Brain microvascular endothelial cell (primary cell): ENCODE data around the gene ATP8A2.

ENCODE experiments used
- DNase-seq: peaks from one replicate; pipeline ENCODE4 v3.0.0-alpha.2; 2020
- H3K27ac ChIP-seq: fragments of 250-450 bp; sonication (Bioruptor Pico); 2 replicates; pipeline ENCODE4 v1.5.1; 2020; ENCODE audit warnings: mild to moderate bottlenecking, moderate library complexity
- H3K27me3 ChIP-seq: fragments of 250-450 bp; sonication (Bioruptor Pico); replicated peaks from 2 replicates; pipeline ENCODE4 v1.5.1; 2020; ENCODE audit warnings: mild to moderate bottlenecking
- H3K36me3 ChIP-seq: fragments of 250-450 bp; sonication (Bioruptor Pico); replicated peaks from 2 replicates; pipeline ENCODE4 v1.5.1; 2020; ENCODE audit warnings: mild to moderate bottlenecking
- H3K4me3 ChIP-seq: 2 replicates; pipeline ENCODE4 v1.5.1; 2011; ENCODE audit warnings: low read depth, mild to moderate bottlenecking, control low read depth, low read length, moderate library complexity
- CTCF ChIP-seq: IDR thresholded peaks from 2 replicates; pipeline ENCODE4 v1.5.1; 2011; ENCODE audit warnings: low read depth, mild to moderate bottlenecking, moderate library complexity, low read length, control low read depth, inconsistent platforms; ENCODE audit errors: missing control alignments
- in situ Hi-C: cut with HindIII; loops from 2 replicates; pipeline ENCODE4 v1.10.0; 2017; ENCODE audit warnings: low sequenced_read_pairs, low pct_ligation_motif_present

Gene ATP8A2

GRCh38 chr13:25776722-25777121, 404.9 kb downstream of the ATP8A2 start:
- Histone ChIP-seq H3K27ac (no peak overlapping the region), H3K36me3 (no peaks in the 10 kb centered on the region), H3K4me3 (no peak overlapping the region), H3K27me3 (no peaks in the 10 kb centered on the region)
- in situ Hi-C loops = no loop called here
- no peak for TF ChIP-seq CTCF
- DNase-seq = no peak

GRCh38 chr13:25777509-25777908, 405.7 kb downstream of the ATP8A2 start:
- TF ChIP-seq CTCF = no peak
- H3K27me3 ChIP-seq = no peaks in the 10 kb centered on the region
- in situ Hi-C loops = no loop called here
- H3K27ac ChIP-seq = no peak overlapping the region
- no peak for DNase-seq
- H3K4me3 ChIP-seq = no peak overlapping the region
- no peaks in the 10 kb centered on the region for H3K36me3 ChIP-seq

DNA sequence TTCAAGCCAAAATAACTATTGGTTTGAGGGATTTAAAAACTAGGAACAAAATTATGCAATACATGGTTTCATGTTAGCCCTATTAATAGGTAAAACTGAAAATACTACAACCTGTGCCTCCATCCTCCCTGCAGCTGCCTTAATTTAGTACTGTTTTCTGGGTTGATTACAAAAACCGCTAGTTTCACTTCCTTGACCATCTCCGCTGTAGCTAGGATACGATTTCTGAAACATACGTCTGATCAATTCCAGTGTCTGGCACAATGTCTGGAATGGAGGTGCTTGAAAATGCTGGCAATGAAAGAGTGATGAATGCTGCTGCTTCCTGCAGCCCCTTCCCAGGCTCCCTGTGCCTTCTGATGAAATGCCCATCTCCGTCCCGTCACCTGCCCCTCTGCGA, 406.6 kb downstream of the ATP8A2 start:
- no peak for TF ChIP-seq CTCF
- no peaks in the 10 kb centered on the region for H3K36me3 ChIP-seq
- H3K4me3 ChIP-seq = no peak overlapping the region
- no peak overlapping the region for H3K27ac ChIP-seq
- H3K27me3 ChIP-seq = no peaks in the 10 kb centered on the region
- in situ Hi-C loops = no loop called here
- DNase-seq = no peak

- H3K36me3 ChIP-seq = no peaks in the 10 kb centered on the region
- in situ Hi-C loops = no loop called here
Measured at GRCh38 chr13:25778808-25779305, 407.1 kb downstream of the ATP8A2 start.

DNA sequence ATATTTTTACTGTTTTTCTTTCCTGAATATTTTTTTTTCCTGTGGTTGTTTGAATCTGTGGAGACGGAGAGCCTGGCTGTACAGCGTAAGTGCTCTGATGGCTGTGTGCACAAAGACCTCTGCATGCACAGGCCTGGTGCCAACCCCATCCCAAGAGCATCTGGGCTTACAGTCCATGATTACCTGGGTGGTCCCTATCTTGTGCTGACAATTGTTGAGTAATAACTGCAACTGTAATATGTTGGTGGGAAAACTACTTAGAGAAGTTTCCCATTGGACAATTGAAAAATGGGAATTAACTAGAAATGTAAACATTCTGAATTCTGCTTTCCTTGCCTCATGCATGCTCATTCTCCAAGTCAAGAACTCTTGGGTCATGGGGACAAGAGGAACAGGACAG, 411.3 kb downstream of the ATP8A2 start:
- Histone ChIP-seq H3K27me3 (no peaks in the 10 kb centered on the region), H3K36me3 (no peaks in the 10 kb centered on the region), H3K4me3 (no peak overlapping the region), H3K27ac (no peak overlapping the region)
- in situ Hi-C loops = no loop called here
- no peak for TF ChIP-seq CTCF
- DNase-seq = no peak

More at GRCh38 chr13:25778808-25779305, 407.1 kb downstream of the ATP8A2 start:
- TF ChIP-seq CTCF = no peak
- H3K4me3 ChIP-seq = no peak overlapping the region
- no peak overlapping the region for H3K27ac ChIP-seq
- H3K27me3 ChIP-seq = no peaks in the 10 kb centered on the region
- no peak for DNase-seq

- no peaks in the 10 kb centered on the region for H3K27me3 ChIP-seq
- H3K36me3 ChIP-seq = no peaks in the 10 kb centered on the region
- TF ChIP-seq CTCF = no peak
- no peak for DNase-seq
- no peak overlapping the region for H3K4me3 ChIP-seq
- no peak overlapping the region for H3K27ac ChIP-seq
- in situ Hi-C loops = no loop called here
Measured at GRCh38 chr13:25783601-25784024, 411.8 kb downstream of the ATP8A2 start.
